ENCODE results near the gene RPS6KA3.
"Not testable (repeated sequence)": the region's sequence is repeated elsewhere in the genome, so short reads cannot be mapped to it uniquely, and the experiment has no call there.

The RPS6KA3 gene

DNA sequence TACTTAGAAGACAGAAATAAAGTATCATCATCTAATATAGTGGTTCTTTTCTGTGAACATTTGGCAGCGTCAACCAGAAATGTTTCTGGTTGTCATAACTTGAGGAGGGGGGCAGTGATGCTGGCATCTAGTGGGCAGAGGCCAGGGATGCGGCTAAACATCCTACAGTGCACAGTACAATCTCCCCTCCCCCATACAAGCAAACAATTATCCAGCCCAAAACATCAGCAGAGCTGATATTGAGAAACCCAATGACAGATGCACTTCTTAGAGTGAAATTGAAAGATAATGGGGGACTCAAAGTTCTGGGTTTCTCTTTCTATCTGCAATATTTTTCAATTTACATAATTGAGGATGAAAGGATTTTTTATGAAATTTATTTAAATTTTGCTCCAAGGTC is 123.1 kb downstream of the RPS6KA3 start:
- no peak for DNase-seq (ENCODE audit: low spot score)

GRCh38 chrX:20143111-20143510 is 123.6 kb downstream of the RPS6KA3 start:
- no peak for DNase-seq (ENCODE audit: low spot score)

GRCh38 chrX:20141281-20142220 is 125.2 kb downstream of the RPS6KA3 start, which contains the start of gene EIF1AX:
Gene EIF1AX (minus strand): TSS chrX:20141838. CDS start chrX:20141640, 198 bp downstream.
- DNase-seq (ENCODE audit: low spot score), result peak; percentile 94

DNA sequence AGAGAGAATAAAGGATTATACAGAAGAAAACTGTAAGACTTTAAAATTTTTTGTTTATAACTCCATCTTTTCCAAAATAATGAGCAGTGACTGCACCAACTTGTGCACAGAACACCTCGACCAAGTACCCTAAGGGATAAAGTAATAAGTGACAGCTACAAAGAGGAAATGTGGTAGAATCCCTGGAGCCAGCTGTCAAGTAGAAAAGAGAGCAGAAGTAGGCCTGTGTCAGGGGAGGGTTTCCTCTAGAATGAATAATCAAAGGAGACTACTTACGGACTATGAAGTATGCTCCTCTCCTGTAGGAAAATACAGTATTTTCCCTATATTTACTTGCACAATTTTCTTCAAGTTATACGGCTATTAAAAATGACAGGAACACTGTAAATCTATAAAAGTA is 126.3 kb downstream of the RPS6KA3 start:
- no peak for DNase-seq (ENCODE audit: low spot score)

DNA sequence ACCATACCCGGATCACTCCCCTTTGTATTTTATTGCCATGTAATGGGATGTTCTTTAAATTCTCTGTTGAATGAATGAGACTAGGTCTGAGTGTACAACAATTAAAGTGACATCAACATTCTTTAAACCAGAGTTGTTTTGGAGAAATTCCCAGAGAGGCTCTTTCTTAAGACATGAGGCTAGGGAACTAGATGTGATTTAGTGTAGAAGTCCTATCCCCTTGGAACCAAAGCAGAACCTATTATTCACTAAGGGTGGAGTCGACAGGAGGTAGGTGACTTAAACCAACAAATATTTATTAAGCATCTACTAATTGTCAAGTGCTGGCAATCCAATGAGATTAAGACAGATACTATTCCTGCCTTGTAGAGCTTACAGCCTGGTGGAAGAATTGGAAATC is 126.7 kb downstream of the RPS6KA3 start:
- DNase-seq (ENCODE audit: low spot score), result no peak

- DNase-seq (ENCODE audit: low spot score), result no peak
Observed at GRCh38 chrX:20135944-20136343, 130.8 kb downstream of the RPS6KA3 start.

DNA sequence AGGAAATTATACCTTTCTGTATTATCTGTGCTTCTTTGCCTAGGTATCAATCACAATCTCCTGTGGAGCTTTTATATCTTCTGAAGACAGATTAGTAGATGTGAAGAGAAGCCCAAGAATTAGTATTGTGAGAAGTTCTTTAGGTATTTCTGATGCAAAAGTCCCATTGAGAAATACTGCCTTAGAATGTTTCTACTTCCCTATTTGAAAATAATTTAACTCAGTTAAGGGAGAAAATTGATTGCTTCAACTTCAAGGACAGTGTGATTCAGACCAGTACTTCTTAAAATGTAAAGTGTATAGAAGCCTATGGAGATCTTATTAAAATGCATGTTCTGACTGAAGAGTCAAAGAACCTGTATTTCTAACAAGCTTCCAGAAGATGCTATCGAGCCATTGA is 134.0 kb downstream of the RPS6KA3 start:
- no peak for DNase-seq (ENCODE audit: low spot score)

DNA sequence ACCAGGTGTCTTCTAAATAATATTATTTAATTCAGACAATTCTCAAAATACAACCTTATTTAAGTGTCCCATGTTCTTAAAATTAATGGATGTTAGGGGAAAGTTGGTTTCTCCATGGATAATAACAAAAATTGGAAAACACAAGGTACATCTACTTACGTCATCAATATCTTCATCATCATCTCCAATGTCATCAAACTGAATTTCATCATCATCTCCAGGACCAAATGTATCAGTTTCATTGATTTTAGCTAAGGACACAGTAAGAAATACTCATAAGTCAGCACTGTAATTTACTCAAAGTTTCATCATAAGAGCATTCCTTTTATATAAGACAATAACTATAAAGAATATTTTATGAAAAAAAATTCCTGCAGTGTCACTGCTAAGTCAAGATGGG is 136.4 kb downstream of the RPS6KA3 start:
- no peak for DNase-seq (ENCODE audit: low spot score)

DNA sequence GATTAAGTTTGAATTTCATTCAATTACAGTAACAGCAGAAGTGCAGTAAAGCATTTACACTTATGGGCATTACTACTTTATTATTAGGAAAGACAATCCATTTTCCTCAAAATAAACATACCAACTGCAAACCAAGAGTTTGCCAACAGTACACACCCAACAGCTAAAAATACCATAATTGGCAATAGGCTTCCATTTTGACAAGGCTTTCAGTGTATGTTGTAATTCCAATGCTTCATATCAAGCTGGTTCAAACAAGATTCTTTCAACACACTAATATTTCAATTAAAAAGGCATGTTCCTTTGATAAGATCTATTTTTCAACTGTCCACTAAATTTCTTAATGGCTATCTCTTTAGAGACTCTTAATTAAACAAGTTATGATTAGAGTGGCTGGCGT is 137.2 kb downstream of the RPS6KA3 start:
- DNase-seq (ENCODE audit: low spot score), result no peak

GRCh38 chrX:20128670-20129069 is 138.0 kb downstream of the RPS6KA3 start:
- DNase-seq (ENCODE audit: low spot score), result no peak

DNA sequence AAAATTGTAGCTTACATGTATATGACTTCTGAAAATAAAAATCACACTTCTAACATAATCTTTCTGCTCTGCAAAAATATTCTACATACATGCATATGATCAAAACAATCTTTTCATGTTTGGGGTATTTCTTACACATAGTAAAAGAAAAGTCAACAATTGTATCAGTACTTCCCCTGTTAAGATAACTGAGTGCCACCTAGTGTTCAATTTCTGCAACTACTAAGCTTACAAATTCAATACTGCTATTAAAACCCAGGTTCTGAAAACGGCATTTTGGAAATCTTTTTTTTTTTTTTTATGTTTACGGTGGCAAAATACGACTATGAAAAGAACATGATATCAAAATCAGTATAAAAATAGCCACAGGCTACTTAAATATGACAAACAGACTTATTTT is 139.3 kb downstream of the RPS6KA3 start:
- not testable (repeated sequence) for DNase-seq (ENCODE audit: low spot score)

DNA sequence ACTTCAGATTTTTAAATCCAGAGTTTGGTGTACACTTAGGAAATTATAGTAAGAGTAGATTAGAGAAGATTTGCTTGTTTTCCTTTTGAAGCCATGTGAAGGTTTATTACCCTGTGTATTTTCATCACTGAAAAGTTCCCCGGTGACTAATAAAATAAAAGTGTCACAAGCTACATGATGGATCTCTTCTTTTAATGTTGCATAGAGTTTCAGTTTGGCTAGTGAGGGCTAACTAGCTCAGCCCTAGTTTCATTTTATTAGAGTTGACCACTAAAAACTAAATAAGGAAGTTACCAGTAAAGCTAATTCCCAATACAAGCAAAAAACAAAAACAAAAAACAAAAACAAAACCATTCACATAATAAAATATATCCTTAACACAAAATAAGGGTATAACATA is 139.9 kb downstream of the RPS6KA3 start:
- DNase-seq (ENCODE audit: low spot score), result not testable (repeated sequence)

DNA sequence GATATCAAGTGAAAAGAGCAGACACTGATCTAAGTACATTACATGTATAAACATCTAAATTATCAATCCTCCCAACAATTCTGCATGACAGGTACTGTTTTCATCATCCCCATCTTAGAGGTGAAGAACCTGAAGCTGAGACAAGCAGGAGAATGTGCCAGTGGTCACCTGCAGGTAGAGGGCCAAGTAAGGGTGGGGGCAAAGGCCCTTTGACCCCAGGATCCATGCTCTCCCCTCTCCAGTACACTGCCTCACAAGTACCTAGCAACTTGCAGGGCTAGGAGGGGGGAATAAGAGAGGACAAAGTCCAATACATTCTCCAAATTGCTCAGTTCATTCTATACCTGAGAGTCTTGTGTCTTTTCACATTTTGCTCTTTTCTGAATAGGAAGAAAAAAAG is 141.7 kb downstream of the RPS6KA3 start:
- no peak for DNase-seq (ENCODE audit: low spot score)

- no peak for DNase-seq (ENCODE audit: low spot score)
Observed at GRCh38 chrX:20118065-20118824, 148.5 kb downstream of the RPS6KA3 start.

- no peak for DNase-seq (ENCODE audit: low spot score)
Observed at GRCh38 chrX:20116577-20117240, 150.0 kb downstream of the RPS6KA3 start, which contains the start of gene MAP7D2. Gene MAP7D2 (minus strand): TSS chrX:20116907. CDS start chrX:20116879, 28 bp downstream.

GRCh38 chrX:20116087-20116576 is 150.6 kb downstream of the RPS6KA3 start:
- no peak for DNase-seq (ENCODE audit: low spot score)

DNA sequence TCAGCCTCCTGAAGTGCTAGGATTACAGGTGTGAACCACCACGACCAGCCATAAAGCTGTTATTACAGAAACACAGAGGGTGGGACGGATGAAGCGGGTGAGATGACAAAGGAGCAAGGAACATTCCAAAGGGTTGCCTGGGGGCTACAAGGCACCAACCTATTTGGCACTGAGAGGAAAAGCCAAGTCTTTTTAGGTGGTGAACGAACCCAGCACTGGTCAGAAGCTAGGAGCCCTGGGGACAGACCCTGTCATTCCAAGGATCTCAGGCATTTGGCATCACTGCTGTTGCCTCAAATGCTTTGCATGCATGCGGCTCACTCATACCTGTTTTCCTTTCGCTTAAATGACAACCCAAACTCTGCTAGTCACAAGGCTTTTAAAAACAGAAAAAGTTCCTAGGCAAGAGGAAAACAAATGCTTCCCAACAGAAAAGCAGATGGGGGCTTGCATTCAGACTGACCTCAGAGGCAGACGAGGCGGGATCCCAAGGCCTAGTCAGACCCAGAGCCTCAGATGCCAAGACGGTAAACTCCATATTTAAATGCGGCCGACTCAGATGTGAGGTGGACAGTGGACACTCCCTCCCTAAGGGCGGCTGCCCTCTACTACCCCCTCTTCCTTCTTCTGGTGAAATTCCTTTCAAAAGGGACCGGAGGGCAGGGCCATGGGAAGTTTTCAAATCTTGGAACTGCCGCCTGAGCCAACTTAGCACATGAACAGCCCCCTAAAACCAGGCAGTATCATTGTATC is 154.5 kb downstream of the RPS6KA3 start:
- DNase-seq (ENCODE audit: low spot score), result no peak

DNA sequence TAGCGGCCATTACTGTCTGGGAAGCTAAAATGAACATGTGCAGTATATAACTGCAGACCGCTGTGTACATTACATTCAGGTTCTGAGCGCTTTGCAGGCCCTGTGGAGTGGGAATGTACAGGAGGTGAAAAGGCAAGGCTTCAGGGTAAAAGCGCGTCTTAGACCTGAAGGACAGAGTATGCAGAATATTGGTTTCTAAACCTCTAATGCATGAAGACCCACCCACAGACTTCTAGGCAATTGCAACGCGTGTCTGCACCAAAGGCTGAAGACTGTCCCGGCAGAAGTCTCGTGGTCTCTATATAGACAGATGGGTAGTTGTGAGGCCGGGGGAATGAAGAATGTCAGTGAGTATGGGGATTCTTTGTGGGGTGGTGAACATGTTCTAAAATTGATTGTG is 155.4 kb downstream of the RPS6KA3 start:
- no peak for DNase-seq (ENCODE audit: low spot score)

DNA sequence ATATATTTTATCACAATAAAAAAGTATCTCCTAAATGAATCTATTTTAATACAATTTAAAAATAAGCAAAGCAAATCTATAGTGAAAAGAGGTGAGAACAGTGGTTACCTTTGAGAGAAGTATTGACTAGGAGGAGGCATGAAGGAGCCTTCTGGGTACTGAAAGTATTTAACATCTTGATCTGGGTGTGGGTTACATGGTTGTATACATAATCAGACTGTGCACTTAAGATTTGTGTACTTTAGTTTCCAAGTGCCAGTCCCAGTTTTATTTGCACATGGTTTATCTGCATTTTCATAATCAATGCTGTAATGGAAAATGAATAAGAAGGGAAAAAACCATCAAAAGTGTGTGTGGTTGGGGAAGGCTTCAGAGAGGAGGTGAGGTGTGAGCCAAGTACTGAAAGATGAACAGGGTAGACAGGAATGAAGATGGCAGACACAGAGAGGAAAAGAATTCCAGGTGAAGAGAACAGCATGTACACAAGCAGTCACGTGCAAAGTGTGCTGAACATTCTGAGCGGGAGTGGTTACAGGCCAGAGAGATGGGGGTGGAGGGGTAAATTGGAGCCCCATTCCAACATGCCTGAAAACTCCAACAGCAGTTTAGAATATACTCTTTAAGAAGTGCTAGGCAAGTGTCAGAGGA is 164.7 kb downstream of the RPS6KA3 start:
- no peak for DNase-seq (ENCODE audit: low spot score)

Measured in left forelimb (tissue), 1 donor.